ENCODE results near the gene PDE11A. TPM values are rescaled to one million over a fixed set of nuclear protein-coding genes. Genes with fewer than 3 reads are reported as not detected.
"Not testable (repeated sequence)": the region's sequence is repeated elsewhere in the genome, so short reads cannot be mapped to it uniquely, and the experiment has no call there.

Gene PDE11A
- total and polyA plus RNA-seq, 2 donors, result 0.14 to 0.43 TPM

DNA sequence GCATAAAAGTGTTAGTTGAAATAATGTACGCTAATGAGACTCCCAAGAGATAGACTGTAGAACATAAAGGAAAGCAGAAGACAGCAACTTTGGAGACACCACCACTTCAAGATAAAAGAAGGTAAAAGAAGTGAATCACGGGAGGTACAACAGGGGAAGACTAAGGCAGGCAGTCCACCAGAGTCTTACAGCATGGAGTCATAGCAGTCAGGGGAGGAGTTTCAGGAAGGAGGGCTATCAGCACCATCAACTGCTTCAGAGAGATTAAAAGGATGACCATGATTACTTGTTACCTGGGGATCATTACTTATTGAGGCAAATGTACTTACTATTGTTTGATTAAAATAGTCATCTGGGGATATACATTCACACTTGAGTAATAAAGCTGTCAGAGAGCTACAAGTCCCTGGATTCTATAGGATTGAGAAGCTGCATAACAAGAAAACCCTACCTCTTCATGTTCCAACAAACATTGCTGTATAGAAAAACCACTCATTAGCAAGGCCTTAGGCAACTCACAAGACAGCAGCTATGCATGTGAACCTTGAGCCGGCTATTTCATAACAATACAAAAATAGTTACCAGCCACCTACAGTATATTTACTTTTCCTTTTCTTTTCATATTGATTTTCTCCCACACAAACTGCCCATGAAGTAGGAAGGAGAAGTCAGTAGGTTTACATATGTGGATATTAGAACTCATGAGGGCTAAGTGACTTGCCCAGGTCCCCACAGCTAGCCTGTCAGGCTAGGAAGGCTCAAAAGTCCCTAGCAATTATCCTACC, 101.7 kb downstream of the PDE11A start:
- Histone ChIP-seq H3K36me3 (ENCODE audit: control insufficient read depth in 2 of 2, insufficient read depth in 2 of 2, low read length in 1 of 2) (no peaks in the 10 kb centered on the region), H3K4me3 (ENCODE audit: low read length in 2 of 2) (no peak overlapping the region), H3K9me3 (ENCODE audit: control insufficient read depth in 2 of 2, insufficient read depth in 1 of 2, low read length in 1 of 2) (no peaks in the 10 kb centered on the region), H3K27me3 (ENCODE audit: control insufficient read depth in 2 of 2, insufficient read depth in 1 of 2, low read length in 1 of 2) (no peaks in the 10 kb centered on the region), H3K4me1 (ENCODE audit: control insufficient read depth in 2 of 2, insufficient read depth in 2 of 2, low read length in 2 of 2) (no peaks in the 10 kb centered on the region), H3K27ac (ENCODE audit: low read depth in 1 of 2, low read length in 1 of 2) (no peak overlapping the region)
- DNase-seq (ENCODE audit: low read depth in 6 of 9, low spot score in 9 of 9), result no peak
- 96% methylated on average over 3 of the region's 3 CpGs for WGBS

DNA sequence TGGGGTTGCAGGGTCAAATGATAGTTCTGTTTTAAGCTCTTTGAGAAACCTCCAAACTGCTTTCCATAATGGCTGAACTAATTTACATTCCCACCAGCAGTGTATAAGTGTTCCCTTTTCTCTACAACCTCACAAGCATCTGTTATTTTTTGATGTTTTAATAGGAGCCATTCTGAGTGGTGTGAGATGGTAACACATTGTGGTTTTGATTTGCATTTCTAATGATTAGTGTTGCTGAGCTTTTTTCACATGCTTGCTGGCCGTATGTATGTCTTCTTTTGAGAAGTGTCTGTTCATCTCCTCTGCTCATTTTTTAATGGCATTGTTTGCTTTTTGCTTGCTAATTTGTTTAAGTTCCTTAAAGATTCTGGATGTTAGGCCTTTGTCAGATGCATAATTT, 107.7 kb downstream of the PDE11A start:
- Histone ChIP-seq H3K4me3 (ENCODE audit: low read length in 2 of 2) (no peak overlapping the region), H3K27ac (ENCODE audit: low read depth in 1 of 2, low read length in 1 of 2) (no peak overlapping the region), H3K4me1 (ENCODE audit: control insufficient read depth in 2 of 2, insufficient read depth in 2 of 2, low read length in 2 of 2) (no peaks in the 10 kb centered on the region), H3K9me3 (ENCODE audit: control insufficient read depth in 2 of 2, insufficient read depth in 1 of 2, low read length in 1 of 2) (no peaks in the 10 kb centered on the region), H3K36me3 (ENCODE audit: control insufficient read depth in 2 of 2, insufficient read depth in 2 of 2, low read length in 1 of 2) (no peaks in the 10 kb centered on the region), H3K27me3 (ENCODE audit: control insufficient read depth in 2 of 2, insufficient read depth in 1 of 2, low read length in 1 of 2) (no peaks in the 10 kb centered on the region)
- DNase-seq (ENCODE audit: low read depth in 6 of 9, low spot score in 9 of 9), result no peak
- 93% methylated on average over 1 of the region's 1 CpG for WGBS

DNA sequence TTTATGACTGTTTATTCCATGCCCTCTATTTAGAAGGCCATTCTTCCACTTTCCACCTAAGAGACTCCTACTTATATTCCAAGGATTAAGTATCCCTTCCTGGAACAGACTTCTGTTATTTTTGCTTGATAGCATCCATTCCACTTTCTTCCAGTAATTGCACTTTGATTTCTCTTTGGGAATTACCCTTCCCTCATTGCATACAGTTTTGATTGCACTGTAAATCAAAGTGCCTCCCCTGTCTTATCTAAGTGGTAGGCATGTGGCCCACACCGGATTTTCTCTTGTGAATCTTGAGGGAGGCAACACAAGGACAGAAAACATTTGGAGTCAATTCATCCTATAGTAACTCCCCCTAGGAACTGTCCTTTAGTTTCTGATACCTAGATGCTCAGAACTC, 120.4 kb downstream of the PDE11A start:
- Histone ChIP-seq H3K36me3 (ENCODE audit: control insufficient read depth in 2 of 2, insufficient read depth in 2 of 2, low read length in 1 of 2) (no peaks in the 10 kb centered on the region), H3K4me3 (ENCODE audit: low read length in 2 of 2) (no peak overlapping the region), H3K9me3 (ENCODE audit: control insufficient read depth in 2 of 2, insufficient read depth in 1 of 2, low read length in 1 of 2) (no peaks in the 10 kb centered on the region), H3K27ac (ENCODE audit: low read depth in 1 of 2, low read length in 1 of 2) (no peak overlapping the region), H3K4me1 (ENCODE audit: control insufficient read depth in 2 of 2, insufficient read depth in 2 of 2, low read length in 2 of 2) (no peaks in the 10 kb centered on the region), H3K27me3 (ENCODE audit: control insufficient read depth in 2 of 2, insufficient read depth in 1 of 2, low read length in 1 of 2) (no peaks in the 10 kb centered on the region)
- no peak for DNase-seq (ENCODE audit: low read depth in 6 of 9, low spot score in 9 of 9)
- WGBS, result 82% methylated on average over 1 of the region's 1 CpG

DNA sequence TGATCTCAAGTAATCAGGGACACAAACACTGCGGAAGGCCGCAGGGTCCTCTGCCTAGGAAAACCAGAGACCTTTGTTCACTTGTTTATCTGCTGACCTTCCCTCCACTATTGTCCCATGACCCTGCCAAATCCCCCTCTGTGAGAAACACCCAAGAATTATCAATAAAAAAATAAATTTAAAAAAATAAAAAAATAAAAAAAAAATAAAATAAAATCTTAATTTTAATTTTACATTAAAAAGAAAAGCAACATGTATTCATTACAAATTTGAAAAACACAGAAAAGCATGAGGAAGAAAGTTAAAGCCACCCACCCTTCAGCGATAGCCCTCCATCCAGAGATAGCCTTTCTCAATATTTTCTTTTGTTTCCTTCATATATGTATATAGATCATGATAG, 125.0 kb downstream of the PDE11A start:
- H3K4me3 ChIP-seq (ENCODE audit: low read length in 2 of 2), result not testable (repeated sequence)

DNA sequence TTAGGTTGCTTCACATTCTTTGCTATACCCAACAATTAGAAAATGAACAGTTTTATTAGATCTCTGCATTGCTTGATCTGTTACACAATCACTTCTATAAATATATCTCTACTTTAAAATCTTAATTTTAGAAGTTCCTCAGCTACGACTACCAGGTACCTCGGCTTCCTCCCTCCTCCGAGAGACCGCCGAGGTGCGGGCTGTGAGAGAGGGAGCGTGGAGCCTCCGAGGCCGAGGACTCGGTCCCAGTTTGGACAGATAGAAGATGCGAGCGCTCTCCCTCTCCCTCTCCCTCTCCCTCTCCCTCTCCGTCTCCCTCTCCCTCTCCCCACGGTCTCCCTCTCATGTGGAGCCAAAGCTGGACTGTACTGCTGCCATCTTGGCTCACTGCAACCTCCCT, 128.0 kb downstream of the PDE11A start:
- 97% methylated on average over 12 of the region's 14 CpGs for WGBS
- DNase-seq (ENCODE audit: low read depth in 6 of 9, low spot score in 9 of 9); H3K27me3 ChIP-seq (ENCODE audit: control insufficient read depth in 2 of 2, insufficient read depth in 1 of 2, low read length in 1 of 2); H3K27ac ChIP-seq (ENCODE audit: low read depth in 1 of 2, low read length in 1 of 2); H3K4me1 ChIP-seq (ENCODE audit: control insufficient read depth in 2 of 2, insufficient read depth in 2 of 2, low read length in 2 of 2); H3K9me3 ChIP-seq (ENCODE audit: control insufficient read depth in 2 of 2, insufficient read depth in 1 of 2, low read length in 1 of 2); H3K36me3 ChIP-seq (ENCODE audit: control insufficient read depth in 2 of 2, insufficient read depth in 2 of 2, low read length in 1 of 2); H3K4me3 ChIP-seq (ENCODE audit: low read length in 2 of 2): not testable (repeated sequence)

More for the DNA sequence above, 125.0 kb downstream of the PDE11A start:
- not testable (repeated sequence) for H3K9me3 ChIP-seq (ENCODE audit: control insufficient read depth in 2 of 2, insufficient read depth in 1 of 2, low read length in 1 of 2); H3K4me1 ChIP-seq (ENCODE audit: control insufficient read depth in 2 of 2, insufficient read depth in 2 of 2, low read length in 2 of 2); DNase-seq (ENCODE audit: low read depth in 6 of 9, low spot score in 9 of 9); H3K36me3 ChIP-seq (ENCODE audit: control insufficient read depth in 2 of 2, insufficient read depth in 2 of 2, low read length in 1 of 2); H3K27ac ChIP-seq (ENCODE audit: low read depth in 1 of 2, low read length in 1 of 2); H3K27me3 ChIP-seq (ENCODE audit: control insufficient read depth in 2 of 2, insufficient read depth in 1 of 2, low read length in 1 of 2)
- WGBS, result 99% methylated on average over 1 of the region's 3 CpGs

DNA sequence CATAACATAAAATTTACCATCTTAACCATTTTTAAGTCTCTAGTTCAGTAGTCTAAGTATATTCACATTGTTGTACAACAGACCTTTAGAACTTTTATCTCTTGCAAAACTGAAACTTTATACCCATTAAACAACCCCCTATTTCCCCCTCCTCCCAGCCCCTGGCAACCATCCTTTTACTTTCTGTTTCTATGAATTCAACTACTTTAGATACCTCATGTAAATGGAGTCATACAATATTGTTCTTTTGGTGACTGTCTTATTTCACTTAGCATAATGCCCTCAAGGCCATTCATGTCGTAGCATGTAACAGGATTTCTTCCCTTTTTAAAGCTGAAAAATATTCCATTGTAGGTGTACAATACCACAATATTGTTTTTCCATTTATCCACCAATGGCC, 129.8 kb downstream of the PDE11A start:
- 92% methylated on average over 1 of the region's 1 CpG for WGBS
- H3K36me3 ChIP-seq (ENCODE audit: control insufficient read depth in 2 of 2, insufficient read depth in 2 of 2, low read length in 1 of 2), result no peaks in the 10 kb centered on the region
- H3K4me1 ChIP-seq (ENCODE audit: control insufficient read depth in 2 of 2, insufficient read depth in 2 of 2, low read length in 2 of 2), result no peaks in the 10 kb centered on the region
- H3K9me3 ChIP-seq (ENCODE audit: control insufficient read depth in 2 of 2, insufficient read depth in 1 of 2, low read length in 1 of 2), result no peaks in the 10 kb centered on the region
- H3K27me3 ChIP-seq (ENCODE audit: control insufficient read depth in 2 of 2, insufficient read depth in 1 of 2, low read length in 1 of 2), result no peaks in the 10 kb centered on the region
- no peak for DNase-seq (ENCODE audit: low read depth in 6 of 9, low spot score in 9 of 9)
- no peak overlapping the region for H3K4me3 ChIP-seq (ENCODE audit: low read length in 2 of 2)
- H3K27ac ChIP-seq (ENCODE audit: low read depth in 1 of 2, low read length in 1 of 2), result no peak overlapping the region

DNA sequence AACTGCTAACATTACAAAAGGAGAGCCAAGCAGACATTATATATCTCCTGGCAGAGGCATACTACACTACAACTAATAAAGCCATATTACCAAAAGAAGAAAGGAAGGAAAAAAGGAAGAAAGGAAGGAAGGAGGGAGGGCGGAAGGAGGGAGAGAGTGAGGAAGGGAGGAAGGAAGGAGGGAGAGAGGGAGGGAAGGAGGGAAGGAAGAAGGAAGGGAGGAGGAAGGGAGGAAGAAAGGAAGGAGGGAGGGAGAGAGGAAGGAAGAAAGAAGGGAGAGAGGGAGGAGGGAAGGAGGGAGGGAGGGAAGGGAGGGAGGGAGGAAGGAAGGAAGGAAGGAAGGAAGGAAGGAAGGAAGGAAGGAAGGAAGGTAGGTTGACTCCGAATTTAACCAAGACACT, 133.4 kb downstream of the PDE11A start:
- no peak overlapping the region for H3K27ac ChIP-seq (ENCODE audit: low read depth in 1 of 2, low read length in 1 of 2)
- no peaks in the 10 kb centered on the region for H3K4me1 ChIP-seq (ENCODE audit: control insufficient read depth in 2 of 2, insufficient read depth in 2 of 2, low read length in 2 of 2)
- no peak overlapping the region for H3K4me3 ChIP-seq (ENCODE audit: low read length in 2 of 2)
- no peaks in the 10 kb centered on the region for H3K9me3 ChIP-seq (ENCODE audit: control insufficient read depth in 2 of 2, insufficient read depth in 1 of 2, low read length in 1 of 2)
- no peaks in the 10 kb centered on the region for H3K27me3 ChIP-seq (ENCODE audit: control insufficient read depth in 2 of 2, insufficient read depth in 1 of 2, low read length in 1 of 2)
- no peaks in the 10 kb centered on the region for H3K36me3 ChIP-seq (ENCODE audit: control insufficient read depth in 2 of 2, insufficient read depth in 2 of 2, low read length in 1 of 2)
- no peak for DNase-seq (ENCODE audit: low read depth in 6 of 9, low spot score in 9 of 9)
- WGBS, result 92% methylated on average over 2 of the region's 2 CpGs

DNA sequence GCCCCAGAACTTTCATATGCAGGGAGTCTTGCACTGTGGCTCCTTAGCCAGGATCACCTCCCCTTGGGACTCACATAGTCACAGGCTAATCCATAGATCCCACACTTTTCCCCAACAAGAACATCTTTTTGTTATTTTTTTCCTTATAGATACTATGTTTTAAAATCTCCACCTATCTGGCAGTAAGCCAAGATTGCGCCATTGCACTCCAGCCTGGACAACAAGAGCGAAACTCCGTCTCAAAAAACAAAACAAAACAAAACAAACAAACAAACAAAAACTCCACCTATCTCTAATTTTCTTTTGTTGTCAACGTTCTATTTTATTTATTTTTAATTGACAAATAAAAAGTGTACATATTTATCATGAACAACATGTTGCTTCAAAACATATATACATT, 141.7 kb downstream of the PDE11A start:
- 96% methylated on average over 4 of the region's 4 CpGs for WGBS
- Histone ChIP-seq H3K4me1 (ENCODE audit: control insufficient read depth in 2 of 2, insufficient read depth in 2 of 2, low read length in 2 of 2) (no peaks in the 10 kb centered on the region), H3K9me3 (ENCODE audit: control insufficient read depth in 2 of 2, insufficient read depth in 1 of 2, low read length in 1 of 2) (no peaks in the 10 kb centered on the region), H3K36me3 (ENCODE audit: control insufficient read depth in 2 of 2, insufficient read depth in 2 of 2, low read length in 1 of 2) (no peaks in the 10 kb centered on the region), H3K27me3 (ENCODE audit: control insufficient read depth in 2 of 2, insufficient read depth in 1 of 2, low read length in 1 of 2) (no peaks in the 10 kb centered on the region), H3K27ac (ENCODE audit: low read depth in 1 of 2, low read length in 1 of 2) (no peak overlapping the region), H3K4me3 (ENCODE audit: low read length in 2 of 2) (no peak overlapping the region)
- no peak for DNase-seq (ENCODE audit: low read depth in 6 of 9, low spot score in 9 of 9)

DNA sequence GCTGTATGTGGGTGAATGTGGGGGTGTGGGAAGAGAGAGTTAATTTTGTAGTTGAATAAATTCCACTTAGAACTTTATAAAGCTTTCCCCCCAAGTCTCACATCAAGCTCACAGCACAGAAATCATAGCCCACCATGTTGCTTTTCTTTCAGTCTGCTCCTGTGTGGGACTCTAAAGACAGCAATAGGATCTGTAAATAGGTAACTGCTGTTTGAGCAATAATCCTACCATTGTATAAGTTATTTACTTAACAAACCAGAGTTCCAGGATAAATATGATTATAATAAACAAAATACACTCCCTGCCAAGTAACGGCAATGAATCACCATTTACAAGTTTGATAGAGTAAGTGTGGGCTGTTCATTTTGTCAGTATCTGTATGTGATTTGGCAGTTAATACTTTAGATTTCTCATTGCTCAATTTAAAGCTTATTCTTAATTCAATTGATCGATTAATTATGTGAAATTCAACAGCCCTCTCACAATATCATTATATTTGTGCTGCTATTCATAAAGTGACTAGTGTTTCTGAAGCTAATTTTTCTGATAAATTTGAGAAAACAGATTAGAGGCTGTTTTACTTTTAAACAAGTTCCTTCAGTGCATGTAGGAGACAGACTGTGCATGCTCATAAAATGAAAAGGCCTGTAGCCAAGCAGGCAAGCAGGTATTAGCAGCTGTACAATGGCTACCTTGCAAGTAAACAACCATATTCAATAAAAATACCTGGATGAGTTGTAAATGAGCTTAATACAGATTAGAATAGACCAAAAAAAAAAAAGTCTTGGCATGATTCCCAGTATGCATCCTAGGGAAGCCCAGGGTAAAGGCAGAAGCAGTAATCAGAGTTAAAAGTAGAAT, 142.7 kb downstream of the PDE11A start:
- Histone ChIP-seq H3K4me1 (ENCODE audit: control insufficient read depth in 2 of 2, insufficient read depth in 2 of 2, low read length in 2 of 2) (no peaks in the 10 kb centered on the region), H3K27me3 (ENCODE audit: control insufficient read depth in 2 of 2, insufficient read depth in 1 of 2, low read length in 1 of 2) (no peaks in the 10 kb centered on the region), H3K27ac (ENCODE audit: low read depth in 1 of 2, low read length in 1 of 2) (no peak overlapping the region), H3K4me3 (ENCODE audit: low read length in 2 of 2) (no peak overlapping the region), H3K36me3 (ENCODE audit: control insufficient read depth in 2 of 2, insufficient read depth in 2 of 2, low read length in 1 of 2) (no peaks in the 10 kb centered on the region), H3K9me3 (ENCODE audit: control insufficient read depth in 2 of 2, insufficient read depth in 1 of 2, low read length in 1 of 2) (no peaks in the 10 kb centered on the region)
- 93% methylated on average over 2 of the region's 2 CpGs for WGBS
- no peak for DNase-seq (ENCODE audit: low read depth in 6 of 9, low spot score in 9 of 9)

Data from thymus (tissue), 11 donors.